PFSK-1 (cell line): Measurements from ENCODE around the gene CDPF1.

Experiments used
- POLR2AphosphoS5 ChIP-seq: IDR thresholded peaks from 2 replicates; pipeline ENCODE4 v1.6.1; 2012; ENCODE audit warnings: low read depth, mild to moderate bottlenecking, control low read depth, low read length, moderate library complexity
- REST ChIP-seq, 2 experiments: IDR thresholded peaks; 2 replicates each; pipeline versions ENCODE4 v1.6.1 to v1.8.0; 2011 to 2012; ENCODE audit warnings: low read depth in 2 of 2, low read length in 2 of 2, control low read depth in 1 of 2, inconsistent platforms in 1 of 2, mild to moderate bottlenecking in 1 of 2, moderate library complexity in 1 of 2; ENCODE audit not compliant: insufficient read depth in 1 of 2
- TAF1 ChIP-seq: IDR thresholded peaks from 2 replicates; pipeline ENCODE4 v1.6.1; 2012; ENCODE audit warnings: low read length, control low read depth, borderline replicate concordance; ENCODE audit not compliant: insufficient read depth

- no peak for TF ChIP-seq POLR2AphosphoS5
- no peak for TF ChIP-seq TAF1
- no peak for TF ChIP-seq REST (IDR thresholded peaks at IDR 0.05; ENCODE audit: insufficient read depth in 1 of 2, low read depth in 2 of 2, low read length in 2 of 2)
Observed at GRCh38 chr22:46293577-46294260, 43.6 kb upstream of the CDPF1 start.
